Measurements from ENCODE around the gene MAD1L1. TPM values are rescaled to one million over a fixed set of nuclear protein-coding genes. Genes with fewer than 3 reads are reported as not detected.

Gene MAD1L1
- total RNA-seq, 2 experiments from 2014 or later = 58.3 to 65.3 TPM

DNA sequence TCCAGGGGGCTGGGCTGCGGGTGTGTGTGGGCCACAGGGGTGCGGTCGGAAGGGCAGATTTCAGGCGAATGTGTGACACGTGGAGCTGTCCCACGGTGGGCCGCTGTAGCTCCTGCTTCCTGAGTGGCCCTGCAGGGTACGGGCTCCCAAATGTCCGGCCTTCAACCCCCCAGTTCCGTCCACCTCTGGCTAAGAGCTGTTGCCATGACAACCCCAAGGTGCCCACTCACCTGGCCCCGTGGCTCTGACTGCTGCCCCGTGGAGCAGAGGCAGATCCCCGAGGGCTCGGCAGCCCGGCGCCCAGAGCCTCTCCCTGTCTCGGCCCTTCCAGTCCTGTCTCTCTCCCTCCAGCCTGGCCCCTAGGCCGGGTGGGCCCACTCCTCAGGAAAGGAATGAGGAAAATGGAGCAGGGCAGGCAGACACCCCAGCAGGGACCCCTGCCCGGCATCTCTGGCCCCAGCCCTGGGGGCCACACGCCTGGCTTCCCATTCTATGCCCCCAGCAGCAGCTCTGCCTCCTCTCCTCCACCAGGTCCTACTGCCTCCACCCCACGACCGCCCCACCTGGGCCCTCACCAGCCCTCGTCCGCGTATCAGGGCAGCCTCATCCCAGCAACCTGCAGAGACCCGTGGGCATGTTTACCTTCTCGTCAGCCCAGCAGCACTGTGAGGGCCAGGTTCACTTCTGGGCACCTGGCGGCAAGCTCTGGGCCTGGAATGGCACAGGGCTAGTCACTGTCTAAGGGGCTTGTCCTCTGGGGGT is 347.1 kb downstream of the MAD1L1 start:
- Histone ChIP-seq H3K9me3 (ENCODE audit: low read length) (no peaks in the 10 kb centered on the region), H3K4me2 (ENCODE audit: low read length) (no peak overlapping the region), H3K79me2 (ENCODE audit: insufficient read depth, low read depth, low read length) (no peaks in the 10 kb centered on the region), H3K9me2 (ENCODE audit: insufficient read depth, low read length) (no peaks in the 10 kb centered on the region), H4K20me1 (ENCODE audit: insufficient read depth, low read length) (no peaks in the 10 kb centered on the region), H2AFZ (ENCODE audit: low read length) (no peak overlapping the region), H3K4me3 (ENCODE audit: low read depth, low read length, poor library complexity, severe bottlenecking) (no peak overlapping the region), H3K4me1 (ENCODE audit: insufficient read depth, low read length, poor library complexity, severe bottlenecking) (no peaks in the 10 kb centered on the region), H3K27ac (ENCODE audit: low read depth, low read length, poor library complexity, severe bottlenecking) (no peak overlapping the region), H3K36me3 (ENCODE audit: insufficient read depth, low read length) (peaks cover 26% of the 10 kb centered on the region)
- POLR2A ChIA-PET = no interaction called here
- intact Hi-C loops (cut with micrococcal nuclease; ENCODE audit: unreplicated experiment) = no loop called here
- no peak for TF ChIP-seq EZH2phosphoT487 (IDR thresholded peaks at IDR 0.05; ENCODE audit: borderline replicate concordance, low read depth, low read length)
- no peak for DNase-seq (ENCODE audit: low spot score)
- CTCF ChIA-PET (ENCODE audit: unreplicated experiment) = no interaction called here
- BruUV-seq (replicated peaks) = no TSS peak

GRCh38 chr7:1884583-1885350 is 348.0 kb downstream of the MAD1L1 start:
- no peak overlapping the region for H3K27ac ChIP-seq (ENCODE audit: low read depth, low read length, poor library complexity, severe bottlenecking)
- POLR2A ChIA-PET = no interaction called here
- DNase-seq (ENCODE audit: low spot score) = no peak
- BruUV-seq (replicated peaks) = no TSS peak
- TF ChIP-seq EZH2phosphoT487 (IDR thresholded peaks at IDR 0.05; ENCODE audit: borderline replicate concordance, low read depth, low read length) (no peak), CTCF (conservative IDR thresholded peaks at IDR 0.05; ENCODE audit: low read length) (no peak)
- H3K4me2 ChIP-seq (ENCODE audit: low read length) = no peak overlapping the region
- H3K79me2 ChIP-seq (ENCODE audit: insufficient read depth, low read depth, low read length) = no peaks in the 10 kb centered on the region
- H3K4me3 ChIP-seq (ENCODE audit: low read depth, low read length, poor library complexity, severe bottlenecking) = no peak overlapping the region
- H3K9me3 ChIP-seq (ENCODE audit: low read length) = no peaks in the 10 kb centered on the region
- H3K4me1 ChIP-seq (ENCODE audit: insufficient read depth, low read length, poor library complexity, severe bottlenecking) = no peaks in the 10 kb centered on the region
- CTCF ChIA-PET (ENCODE audit: unreplicated experiment) = no interaction called here
- no peak overlapping the region for H2AFZ ChIP-seq (ENCODE audit: low read length)
- peaks cover 26% of the 10 kb centered on the region for H3K36me3 ChIP-seq (ENCODE audit: insufficient read depth, low read length)
- no peaks in the 10 kb centered on the region for H3K9me2 ChIP-seq (ENCODE audit: insufficient read depth, low read length)
- H4K20me1 ChIP-seq (ENCODE audit: insufficient read depth, low read length) = no peaks in the 10 kb centered on the region
- intact Hi-C loops (cut with micrococcal nuclease; ENCODE audit: unreplicated experiment) = no loop called here

DNA sequence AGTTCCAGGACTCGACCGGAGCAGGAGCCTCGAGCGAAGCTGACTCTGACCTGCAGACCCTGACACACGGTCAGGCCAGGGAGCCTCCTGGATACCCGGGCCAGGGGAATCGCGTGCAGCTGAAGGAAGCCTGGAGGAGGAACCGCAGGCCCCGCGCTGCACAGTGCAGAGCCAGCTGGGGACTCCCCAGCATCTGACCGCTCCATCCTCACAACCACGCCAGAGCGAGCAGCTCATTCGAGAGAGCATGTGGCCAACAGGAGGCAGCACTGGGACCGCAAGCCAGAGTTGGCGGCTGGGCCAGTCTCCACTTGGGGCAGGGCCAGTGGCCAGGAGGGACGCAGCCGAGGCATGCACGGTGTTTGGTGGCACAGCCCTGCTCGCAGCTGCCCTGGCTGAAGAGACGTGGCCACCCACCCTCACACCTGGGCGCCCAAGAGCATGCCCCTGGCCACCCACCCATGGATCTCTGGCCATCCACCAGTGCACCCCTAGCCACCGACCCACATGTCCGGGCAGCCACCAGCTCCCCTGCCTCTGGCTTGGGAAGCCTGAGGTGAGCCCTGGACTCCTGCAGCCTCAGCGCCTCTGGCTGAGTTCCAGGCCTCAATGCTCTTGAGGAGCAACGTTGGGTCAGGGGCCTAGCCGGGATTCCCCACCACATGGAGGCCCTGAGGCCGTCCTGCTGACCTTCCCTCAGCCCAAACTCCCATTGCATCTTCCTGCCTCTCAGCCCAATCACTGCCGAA is 348.7 kb downstream of the MAD1L1 start:
- peaks cover 22% of the 10 kb centered on the region for H3K36me3 ChIP-seq (ENCODE audit: insufficient read depth, low read length)
- no peak for TF ChIP-seq EZH2phosphoT487 (IDR thresholded peaks at IDR 0.05; ENCODE audit: borderline replicate concordance, low read depth, low read length)
- no peak; the same call in 1 of the 2 replicates for TF ChIP-seq CTCF (conservative IDR thresholded peaks at IDR 0.05; ENCODE audit: low read length)
- H3K79me2 ChIP-seq (ENCODE audit: insufficient read depth, low read depth, low read length) = no peaks in the 10 kb centered on the region
- no peak overlapping the region for H3K4me3 ChIP-seq (ENCODE audit: low read depth, low read length, poor library complexity, severe bottlenecking)
- no peaks in the 10 kb centered on the region for H4K20me1 ChIP-seq (ENCODE audit: insufficient read depth, low read length)
- no peaks in the 10 kb centered on the region for H3K9me2 ChIP-seq (ENCODE audit: insufficient read depth, low read length)
- intact Hi-C loops (cut with micrococcal nuclease; ENCODE audit: unreplicated experiment) = no loop called here
- H3K4me1 ChIP-seq (ENCODE audit: insufficient read depth, low read length, poor library complexity, severe bottlenecking) = no peaks in the 10 kb centered on the region
- BruUV-seq (replicated peaks) = no TSS peak
- H3K4me2 ChIP-seq (ENCODE audit: low read length) = no peak overlapping the region
- no peak for DNase-seq (ENCODE audit: low spot score)
- no peak overlapping the region for H3K27ac ChIP-seq (ENCODE audit: low read depth, low read length, poor library complexity, severe bottlenecking)
- no peaks in the 10 kb centered on the region for H3K9me3 ChIP-seq (ENCODE audit: low read length)
- ChIA-PET POLR2A (no interaction called here), CTCF (ENCODE audit: unreplicated experiment) (no interaction called here)
- H2AFZ ChIP-seq (ENCODE audit: low read length) = no peak overlapping the region

All from OCI-LY7 (cell line).